ENCODE results near the gene CCDC71. TPM values are rescaled to one million over a fixed set of nuclear protein-coding genes. Genes with fewer than 3 reads are reported as not detected.

CCDC71 gene
- total and polyA plus RNA-seq, 2 donors (not counting 1 experiment from before 2014, with no cell fraction given): 15.6 to 30.0 TPM

DNA sequence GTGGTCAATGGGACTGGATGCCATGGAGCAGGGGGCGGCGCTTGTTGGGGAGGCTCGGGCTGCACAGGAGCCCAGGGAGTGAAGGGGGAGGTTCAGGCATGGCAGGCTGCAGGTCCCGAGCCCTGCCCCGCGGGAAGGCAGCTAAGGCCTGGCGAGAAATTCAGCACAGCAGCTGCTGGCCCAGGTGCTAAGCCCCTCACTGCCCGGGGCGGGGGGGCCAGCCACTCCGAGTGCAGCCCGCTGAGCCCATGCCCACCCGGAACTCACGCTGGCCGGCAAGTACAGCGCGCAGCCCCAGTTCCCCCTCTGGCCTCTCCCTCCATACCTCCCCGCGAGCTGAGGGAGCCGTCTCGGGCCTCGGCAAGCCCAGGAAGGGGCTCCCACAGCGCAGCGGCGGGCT is 16.6 kb upstream of the CCDC71 start:
- Mint-ChIP-seq H3K27me3 (peaks cover 20% of the 10 kb centered on the region), H3K27ac (no peak overlapping the region), H3K9me3 (ENCODE audit: insufficient read depth) (no peaks in the 10 kb centered on the region), H3K4me3 (no peak overlapping the region), H3K4me1 (no peaks in the 10 kb centered on the region)
- Histone ChIP-seq H4K20me1 (ENCODE audit: control insufficient read depth, insufficient read depth, low read length, poor library complexity, severe bottlenecking) (no peaks in the 10 kb centered on the region), H3K36me3 (replicated peaks in 1 of 2; ENCODE audit: control extremely low read depth in 1 of 2, control insufficient read depth in 1 of 2, extremely low read depth in 1 of 2, insufficient read depth in 2 of 2, low read length in 1 of 2) (no peaks in the 10 kb centered on the region), H3K27ac (ENCODE audit: low read length in 2 of 2) (no peak overlapping the region), H2AFZ (ENCODE audit: insufficient read depth, low read depth, low read length, poor library complexity, severe bottlenecking) (no peak overlapping the region), H3K9ac (ENCODE audit: low read length) (no peak overlapping the region), H3K4me3 (ENCODE audit: control extremely low read depth in 1 of 5, extremely low read depth in 1 of 5, insufficient read depth in 1 of 5, low read depth in 2 of 5, low read length in 4 of 5) (no peak overlapping the region), H3K4me2 (replicated peaks; ENCODE audit: low read depth, low read length, poor library complexity, severe bottlenecking) (no peak overlapping the region), H3K27me3 (replicated peaks in 1 of 4; ENCODE audit: control extremely low read depth in 1 of 4, control insufficient read depth in 3 of 4, insufficient read depth in 4 of 4, low read length in 3 of 4) (peaks cover 0 to 15% (median 0%) of the 10 kb centered on the region in 4 experiments), H3K4me1 (ENCODE audit: control insufficient read depth in 2 of 2, insufficient read depth in 2 of 2, low read length in 2 of 2) (no peaks in the 10 kb centered on the region), H3K9me3 (ENCODE audit: control extremely low read depth in 1 of 3, control insufficient read depth in 2 of 3, insufficient read depth in 1 of 3, low read length in 2 of 3) (no peaks in the 10 kb centered on the region), H3K79me2 (ENCODE audit: control insufficient read depth, insufficient read depth, low read length) (no peaks in the 10 kb centered on the region)
- no peak for TF ChIP-seq EZH2 (IDR thresholded peaks at IDR 0.05; ENCODE audit: borderline replicate concordance, insufficient read depth, low read depth, low read length, poor library complexity, severe bottlenecking)
- TF ChIP-seq, protein P1, sequence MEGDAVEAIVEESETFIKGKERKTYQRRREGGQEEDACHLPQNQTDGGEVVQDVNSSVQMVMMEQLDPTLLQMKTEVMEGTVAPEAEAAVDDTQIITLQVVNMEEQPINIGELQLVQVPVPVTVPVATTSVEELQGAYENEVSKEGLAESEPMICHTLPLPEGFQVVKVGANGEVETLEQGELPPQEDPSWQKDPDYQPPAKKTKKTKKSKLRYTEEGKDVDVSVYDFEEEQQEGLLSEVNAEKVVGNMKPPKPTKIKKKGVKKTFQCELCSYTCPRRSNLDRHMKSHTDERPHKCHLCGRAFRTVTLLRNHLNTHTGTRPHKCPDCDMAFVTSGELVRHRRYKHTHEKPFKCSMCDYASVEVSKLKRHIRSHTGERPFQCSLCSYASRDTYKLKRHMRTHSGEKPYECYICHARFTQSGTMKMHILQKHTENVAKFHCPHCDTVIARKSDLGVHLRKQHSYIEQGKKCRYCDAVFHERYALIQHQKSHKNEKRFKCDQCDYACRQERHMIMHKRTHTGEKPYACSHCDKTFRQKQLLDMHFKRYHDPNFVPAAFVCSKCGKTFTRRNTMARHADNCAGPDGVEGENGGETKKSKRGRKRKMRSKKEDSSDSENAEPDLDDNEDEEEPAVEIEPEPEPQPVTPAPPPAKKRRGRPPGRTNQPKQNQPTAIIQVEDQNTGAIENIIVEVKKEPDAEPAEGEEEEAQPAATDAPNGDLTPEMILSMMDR (IDR thresholded peaks at IDR 0.05): no peak
- intact Hi-C loops (cut with micrococcal nuclease): no loop called here
- ChIA-PET POLR2A (no interaction called here), CTCF (interaction anchor here (1.3 kb wide), 1 partner anchor 11 kb away, joined by 4 read pairs; the partner anchor contains the start of gene KLHDC8B)
- WGBS (ENCODE audit: insufficient coverage): 89% methylated on average over 22 of the region's 24 CpGs
- DNase-seq: no peak
- ATAC-seq (ENCODE audit: low read depth): no peak

- H3K4me2 ChIP-seq (replicated peaks; ENCODE audit: low read depth, low read length, poor library complexity, severe bottlenecking): no peak overlapping the region
- H4K20me1 ChIP-seq (ENCODE audit: control insufficient read depth, insufficient read depth, low read length, poor library complexity, severe bottlenecking): no peaks in the 10 kb centered on the region
- H3K9me3 Mint-ChIP-seq (ENCODE audit: insufficient read depth): no peaks in the 10 kb centered on the region
- no peak for TF ChIP-seq EZH2 (IDR thresholded peaks at IDR 0.05; ENCODE audit: borderline replicate concordance, insufficient read depth, low read depth, low read length, poor library complexity, severe bottlenecking)
- TF ChIP-seq, protein P1 (IDR thresholded peaks at IDR 0.05): no peak
- intact Hi-C loops (cut with micrococcal nuclease): no loop called here
- no peaks in the 10 kb centered on the region for H3K4me1 Mint-ChIP-seq
- no peak overlapping the region for H3K4me3 ChIP-seq (ENCODE audit: control extremely low read depth in 1 of 5, extremely low read depth in 1 of 5, insufficient read depth in 1 of 5, low read depth in 2 of 5, low read length in 4 of 5)
- no peak overlapping the region for H3K4me3 Mint-ChIP-seq
- H3K9me3 ChIP-seq (ENCODE audit: control extremely low read depth in 1 of 3, control insufficient read depth in 2 of 3, insufficient read depth in 1 of 3, low read length in 2 of 3): no peaks in the 10 kb centered on the region
- no peak overlapping the region for H3K9ac ChIP-seq (ENCODE audit: low read length)
- no peak overlapping the region for H3K27ac ChIP-seq (ENCODE audit: low read length in 2 of 2)
- H3K36me3 ChIP-seq (replicated peaks in 1 of 2; ENCODE audit: control extremely low read depth in 1 of 2, control insufficient read depth in 1 of 2, extremely low read depth in 1 of 2, insufficient read depth in 2 of 2, low read length in 1 of 2): no peaks in the 10 kb centered on the region
- no peak overlapping the region for H3K27ac Mint-ChIP-seq
- ChIA-PET CTCF (interaction anchor here (1.3 kb wide), 1 partner anchor 10 kb away, joined by 4 read pairs; the partner anchor contains the start of gene KLHDC8B), POLR2A (no interaction called here)
- DNase-seq (no peak), ATAC-seq (ENCODE audit: low read depth) (no peak)
- no peaks in the 10 kb centered on the region for H3K4me1 ChIP-seq (ENCODE audit: control insufficient read depth in 2 of 2, insufficient read depth in 2 of 2, low read length in 2 of 2)
- WGBS (ENCODE audit: insufficient coverage): 36% methylated on average over 3 of the region's 6 CpGs
- H2AFZ ChIP-seq (ENCODE audit: insufficient read depth, low read depth, low read length, poor library complexity, severe bottlenecking): no peak overlapping the region
- H3K27me3 Mint-ChIP-seq: peaks cover 19% of the 10 kb centered on the region
- H3K79me2 ChIP-seq (ENCODE audit: control insufficient read depth, insufficient read depth, low read length): no peaks in the 10 kb centered on the region
- H3K27me3 ChIP-seq (replicated peaks in 1 of 4; ENCODE audit: control extremely low read depth in 1 of 4, control insufficient read depth in 3 of 4, insufficient read depth in 4 of 4, low read length in 3 of 4): peaks cover 0 to 19% (median 0%) of the 10 kb centered on the region in 4 experiments
These were observed 15.2 kb upstream of the CCDC71 start for GRCh38 chr3:49181351-49181750.

All from B cell (primary cell).